ENCODE results near the gene RXFP1.

Gene RXFP1

GRCh38 chr4:158678767-158679166 is 157.1 kb downstream of the RXFP1 start:
- DNase-seq, result no peak

DNA sequence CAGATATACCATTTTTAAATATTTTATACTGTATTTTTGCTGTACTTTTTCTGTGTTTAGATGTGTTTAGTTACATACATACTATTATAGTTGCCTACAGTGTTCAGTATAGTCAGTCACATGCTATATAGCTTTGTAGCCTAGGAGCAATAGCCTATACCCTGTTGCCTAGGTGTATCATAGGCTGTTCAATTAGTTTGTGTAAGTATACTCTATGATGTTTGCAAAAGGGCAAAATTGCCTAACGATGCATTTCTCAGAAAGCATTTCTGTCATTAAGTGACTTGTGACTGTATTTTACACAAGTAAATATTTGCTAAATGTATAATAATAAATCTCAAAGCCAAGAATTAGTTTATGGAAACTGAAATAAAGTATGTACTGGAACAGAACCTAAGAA is 159.9 kb downstream of the RXFP1 start:
- DNase-seq, result no peak

- DNase-seq, result no peak
Measured at GRCh38 chr4:158682066-158682465, 160.4 kb downstream of the RXFP1 start.

- DNase-seq, result no peak
Measured at GRCh38 chr4:158688813-158689212, 167.1 kb downstream of the RXFP1 start.
